Activated CD4-positive, alpha-beta T cell treated with anti-CD3 and anti-CD28 coated beads for 36 hours (primary cell): Measurements from ENCODE around the gene BORCS5. TPM values are rescaled to one million over a fixed set of nuclear protein-coding genes. Genes with fewer than 3 reads are reported as not detected.
A peak's percentile ranks its signal among the peaks of the same experiment; 100 is the strongest.

ENCODE experiments used
- ATAC-seq: fragments of 200-7000 bp; cut with Tn5 transposase; one replicate; pipeline ENCODE4 v1.10.0; 2021; ENCODE audit warnings: mild to moderate bottlenecking, moderate library complexity
- CTCF ChIA-PET: fragments of 350-600 bp; sonication (Branson Sonifier 250); formaldehyde crosslinking; loops from one replicate; lab custom pipeline; 2021; ENCODE audit warnings: antibody characterized with exemption; lab: Charles Lee
- POLR2A ChIA-PET: fragments of 350-600 bp; sonication (Branson Sonifier 250); formaldehyde crosslinking; loops from one replicate; lab custom pipeline; 2021; ENCODE audit warnings: antibody characterized with exemption, inconsistent platforms; lab: Charles Lee
- DNase-seq: peaks from one replicate; pipeline ENCODE4 v3.0.0-alpha.2; 2020
- H3K27ac Mint-ChIP-seq: one replicate; pipeline ENCODE4 v1.8.0; 2021; ENCODE audit warnings: mixed read lengths
- H3K27me3 Mint-ChIP-seq: one replicate; pipeline ENCODE4 v1.8.0; 2021; ENCODE audit warnings: mixed read lengths
- H3K36me3 Mint-ChIP-seq: one replicate; pipeline ENCODE4 v1.8.0; 2021; ENCODE audit warnings: low read depth, mixed read lengths
- H3K4me1 Mint-ChIP-seq: one replicate; pipeline ENCODE4 v1.8.0; 2021; ENCODE audit warnings: mixed read lengths
- H3K4me3 Mint-ChIP-seq: one replicate; pipeline ENCODE4 v1.8.0; 2021; ENCODE audit warnings: mild to moderate bottlenecking, moderate library complexity, mixed read lengths
- H3K9me3 Mint-ChIP-seq: one replicate; pipeline ENCODE4 v1.8.0; 2021; ENCODE audit warnings: low read depth, mixed read lengths
- intact Hi-C, 2 experiments: fragments of 100-400 bp; cut with DNase I in 1 of 2; cut with micrococcal nuclease in 1 of 2; formaldehyde crosslinking; loops; one replicate each; pipeline versions ENCODE4 v1.14.2 to v1.15.1; 2022 to 2024; cut with DNase I, micrococcal nuclease
- total RNA-seq, 2 experiments: library from RNA; stranded (reverse); gene quantifications; one replicate each; pipeline ENCODE4 v1.2.3, GENCODE V29; 2021

The BORCS5 gene
- total RNA-seq, 2 experiments from 2014 or later = 41.8 to 45.0 TPM

DNA sequence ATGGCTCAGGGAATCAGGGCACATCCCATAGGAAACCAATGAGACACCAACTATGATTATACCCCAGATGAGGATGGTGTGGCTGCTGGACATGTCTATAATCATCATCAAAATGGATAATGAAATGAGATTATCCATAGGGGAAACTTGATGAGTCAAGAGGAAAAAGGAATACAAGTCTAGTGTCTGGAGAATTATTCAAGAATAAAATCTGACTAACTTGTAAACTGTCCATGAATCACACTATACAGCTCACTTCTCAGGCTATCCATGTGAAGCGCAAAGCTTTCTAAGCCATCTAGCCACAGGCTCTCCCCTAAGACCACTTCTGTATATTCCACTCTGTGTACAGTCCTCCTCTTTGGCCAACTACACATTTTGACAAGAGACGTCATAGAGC is 153.3 kb downstream of the BORCS5 start:
- intact Hi-C loops = no loop called here
- no peak for DNase-seq
- Mint-ChIP-seq H3K4me3 (no peak overlapping the region), H3K27ac (peak overlapping the region; percentile 22), H3K4me1 (peaks cover 23% of the 10 kb centered on the region), H3K27me3 (no peaks in the 10 kb centered on the region), H3K9me3 (no peaks in the 10 kb centered on the region), H3K36me3 (peaks cover 21% of the 10 kb centered on the region)
- ChIA-PET POLR2A (interaction anchor here (0.8 kb wide), 1 partner anchor 24 kb away, joined by 3 read pairs; no protein-coding TSS in a partner anchor), CTCF (interaction anchor here (0.9 to 1.8 kb wide), 4 partner anchors 10 to 227 kb away, joined by 3 to 5 read pairs (median 3); no protein-coding TSS in a partner anchor)
- ATAC-seq = no peak

DNA sequence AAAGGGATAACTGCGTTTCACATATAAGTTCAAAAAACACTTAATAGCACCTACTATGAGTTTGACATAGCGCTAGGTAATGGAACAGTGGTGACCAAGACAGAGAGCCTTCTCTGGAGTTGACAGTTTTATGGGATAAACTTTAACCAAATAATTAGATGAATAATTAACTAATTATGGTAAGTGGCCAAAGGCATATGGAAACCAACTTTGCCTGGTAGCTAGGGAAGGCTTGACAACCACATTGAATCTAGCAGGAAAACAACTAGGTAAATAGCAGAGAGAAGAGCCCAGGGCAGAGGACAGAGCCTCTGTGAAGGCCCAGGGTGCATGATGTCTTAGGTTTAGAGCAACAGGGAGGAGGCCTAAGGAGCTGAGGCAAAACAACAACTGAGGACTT is 153.7 kb downstream of the BORCS5 start:
- Mint-ChIP-seq H3K27ac (no peak overlapping the region), H3K36me3 (peaks cover 21% of the 10 kb centered on the region), H3K4me1 (peaks cover 19% of the 10 kb centered on the region), H3K27me3 (no peaks in the 10 kb centered on the region), H3K4me3 (no peak overlapping the region), H3K9me3 (no peaks in the 10 kb centered on the region)
- POLR2A ChIA-PET = interaction anchor here (1.4 kb wide), 1 partner anchor 49 kb away, joined by 7 read pairs; no protein-coding TSS in a partner anchor
- ATAC-seq (no peak), DNase-seq (no peak)
- CTCF ChIA-PET = interaction anchor here (0.8 to 1.6 kb wide), 4 partner anchors 10 to 70 kb away, joined by 3 to 5 read pairs (median 3); no protein-coding TSS in a partner anchor
- intact Hi-C loops = no loop called here

DNA sequence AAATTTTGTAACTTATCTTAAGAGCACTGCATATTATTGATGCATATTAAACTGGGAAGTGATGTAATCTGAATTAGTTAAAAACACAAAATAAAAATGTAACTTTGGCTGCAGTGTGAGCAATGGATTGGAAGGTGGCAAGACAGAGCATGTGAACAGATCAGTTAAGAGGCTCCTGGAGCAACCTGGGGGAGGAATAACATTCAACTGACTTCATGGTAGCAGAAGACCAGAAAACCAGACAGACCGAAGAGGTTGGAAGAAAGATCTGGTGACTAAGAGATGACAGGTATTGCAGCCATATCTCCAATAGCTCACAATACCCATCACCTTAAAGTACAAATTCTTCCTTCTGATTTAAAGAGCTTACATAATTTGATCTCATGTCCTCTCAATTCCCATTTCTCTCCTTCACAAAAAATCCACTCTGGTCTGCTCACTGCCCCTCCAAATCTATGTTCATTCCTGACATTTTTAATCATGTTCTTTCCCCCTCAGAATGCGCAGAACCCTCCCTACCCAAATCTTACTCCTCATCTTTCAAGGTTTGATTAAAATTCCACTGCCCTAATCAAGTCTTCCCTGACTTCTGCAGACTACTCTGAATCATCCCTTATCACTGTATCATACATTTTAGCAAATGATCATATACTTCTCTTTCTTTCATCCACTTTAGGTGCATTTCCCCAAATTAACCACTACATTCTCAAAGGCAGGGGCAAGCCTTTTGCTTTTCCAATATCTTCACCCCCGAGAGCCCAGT is 154.3 kb downstream of the BORCS5 start:
- Mint-ChIP-seq H3K9me3 (no peaks in the 10 kb centered on the region), H3K4me1 (peaks cover 13% of the 10 kb centered on the region), H3K27ac (no peak overlapping the region), H3K27me3 (no peaks in the 10 kb centered on the region), H3K36me3 (peaks cover 19% of the 10 kb centered on the region), H3K4me3 (no peak overlapping the region)
- intact Hi-C loops = no loop called here
- CTCF ChIA-PET = interaction anchor here (0.7 to 1.6 kb wide), 6 partner anchors 8 to 803 kb away, joined by 3 to 5 read pairs (median 3); no protein-coding TSS in a partner anchor
- DNase-seq = no peak
- POLR2A ChIA-PET = interaction anchor here (0.6 to 1.4 kb wide), 5 partner anchors 30 to 214 kb away, joined by 3 to 7 read pairs (median 5); no protein-coding TSS in a partner anchor
- ATAC-seq = no peak

DNA sequence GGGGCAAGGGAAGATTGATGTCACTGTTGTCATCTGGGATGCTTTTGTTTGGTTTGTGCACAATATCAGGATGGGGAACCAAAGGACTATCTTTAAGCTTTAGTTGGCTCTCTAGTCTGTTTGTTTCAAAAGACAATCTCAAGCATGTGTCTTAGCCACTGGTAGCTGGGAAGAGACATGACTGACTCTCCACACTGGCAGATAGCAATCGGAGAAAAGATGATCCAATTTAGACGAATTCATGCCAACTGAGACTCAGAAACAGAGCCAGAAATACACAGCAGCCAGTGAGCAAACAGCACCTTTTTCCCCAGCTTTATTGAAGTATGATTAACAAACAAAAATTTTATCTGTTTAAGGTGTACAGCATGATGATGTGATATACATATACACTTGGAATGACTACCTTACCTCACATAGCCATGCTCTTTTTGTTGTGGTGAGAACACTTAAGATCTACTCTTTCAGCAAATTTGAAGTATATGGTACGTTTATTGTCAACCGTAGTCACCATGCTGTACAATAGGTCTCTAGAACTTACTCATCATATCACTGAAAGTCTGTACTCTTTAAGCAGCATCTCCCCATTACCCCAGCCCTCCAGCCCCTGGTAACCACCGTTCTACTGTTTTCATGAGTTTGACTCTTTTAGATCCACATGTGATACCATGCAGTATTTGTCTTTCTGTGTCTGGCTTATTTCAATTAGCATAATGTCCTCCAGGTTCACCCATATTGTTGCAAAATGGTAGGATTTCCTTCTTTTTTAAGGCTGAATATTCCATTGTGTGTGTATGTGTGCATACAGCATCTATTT is 155.2 kb downstream of the BORCS5 start:
- Mint-ChIP-seq H3K27ac (no peak overlapping the region), H3K4me1 (peaks cover 4% of the 10 kb centered on the region), H3K4me3 (no peak overlapping the region), H3K9me3 (no peaks in the 10 kb centered on the region), H3K36me3 (peaks cover 23% of the 10 kb centered on the region), H3K27me3 (no peaks in the 10 kb centered on the region)
- intact Hi-C loops = no loop called here
- DNase-seq = peak; percentile 67
- ChIA-PET CTCF (interaction anchor here (0.6 to 1.6 kb wide), 5 partner anchors 9 to 804 kb away, joined by 3 to 5 read pairs (median 3); no protein-coding TSS in a partner anchor), POLR2A (interaction anchor here (0.6 to 1.4 kb wide), 5 partner anchors 30 to 213 kb away, joined by 3 to 7 read pairs (median 5); no protein-coding TSS in a partner anchor)
- peak; percentile 95 for ATAC-seq

DNA sequence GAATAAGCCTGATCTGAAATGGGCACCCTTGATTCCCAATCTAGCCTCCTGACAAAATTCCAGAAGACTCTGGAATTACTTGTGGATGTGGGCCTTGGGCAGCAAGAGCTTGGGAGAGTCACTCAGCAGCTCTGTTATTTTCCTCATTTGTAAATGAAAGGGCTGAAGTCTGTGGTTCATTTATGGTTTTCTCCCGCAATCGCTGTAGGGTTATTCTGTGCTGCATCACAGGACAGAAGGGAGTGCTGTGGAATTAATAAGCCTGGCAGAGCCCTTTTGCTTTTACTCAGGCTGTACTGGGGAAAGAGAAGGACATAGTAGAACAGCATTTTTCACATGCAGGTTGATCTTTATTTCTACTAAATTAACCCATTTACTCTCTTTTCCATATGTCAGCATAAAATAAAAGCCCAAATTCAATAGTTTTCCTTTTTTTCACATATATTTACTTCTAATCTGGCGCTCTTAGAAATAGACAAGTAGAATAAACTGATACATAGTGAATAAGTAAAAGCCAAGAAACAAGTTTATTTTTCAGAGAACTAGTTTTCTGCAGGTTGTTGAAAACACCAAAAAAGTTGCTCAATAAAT is 156.6 kb downstream of the BORCS5 start:
- intact Hi-C loops = no loop called here
- Mint-ChIP-seq H3K27ac (no peak overlapping the region), H3K4me3 (no peak overlapping the region)

DNA sequence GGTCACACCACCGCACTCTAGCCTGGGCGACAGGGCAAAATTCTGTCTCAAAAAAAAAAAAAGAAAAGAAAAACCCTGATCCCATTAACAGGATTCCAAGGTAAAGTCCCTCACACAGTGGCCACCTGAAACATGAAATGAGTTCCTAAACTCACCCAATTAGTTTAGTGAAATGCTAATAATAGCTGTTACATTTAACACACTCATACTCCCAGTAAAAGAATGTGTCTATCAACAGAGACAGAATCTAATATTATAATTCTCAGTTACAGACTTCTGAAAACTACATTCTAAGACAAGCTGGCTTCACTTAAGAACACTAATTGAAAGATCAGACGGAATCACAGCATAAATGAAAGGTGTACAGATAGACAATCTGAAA is 161.6 kb downstream of the BORCS5 start:
- H3K27me3 Mint-ChIP-seq = no peaks in the 10 kb centered on the region
- ChIA-PET CTCF (interaction anchor here (1.1 to 1.4 kb wide), 5 partner anchors 9 to 143 kb away, joined by 3 to 5 read pairs (median 3); no protein-coding TSS in a partner anchor), POLR2A (no interaction called here)
- no peaks in the 10 kb centered on the region for H3K9me3 Mint-ChIP-seq
- intact Hi-C loops = no loop called here
- no peak for DNase-seq
- H3K27ac Mint-ChIP-seq = no peak overlapping the region
- ATAC-seq = no peak
- H3K4me3 Mint-ChIP-seq = no peak overlapping the region
- H3K36me3 Mint-ChIP-seq = peaks cover 39% of the 10 kb centered on the region
- peaks cover 12% of the 10 kb centered on the region for H3K4me1 Mint-ChIP-seq

More for the DNA sequence above, 156.6 kb downstream of the BORCS5 start:
- POLR2A ChIA-PET = no interaction called here
- Mint-ChIP-seq H3K4me1 (peaks cover 5% of the 10 kb centered on the region), H3K9me3 (no peaks in the 10 kb centered on the region), H3K36me3 (peaks cover 31% of the 10 kb centered on the region), H3K27me3 (no peaks in the 10 kb centered on the region)
- DNase-seq = no peak
- CTCF ChIA-PET = interaction anchor here (0.6 to 1.5 kb wide), 5 partner anchors 10 to 1900 kb away, joined by 3 to 4 read pairs (median 3); no protein-coding TSS in a partner anchor
- ATAC-seq = no peak

DNA sequence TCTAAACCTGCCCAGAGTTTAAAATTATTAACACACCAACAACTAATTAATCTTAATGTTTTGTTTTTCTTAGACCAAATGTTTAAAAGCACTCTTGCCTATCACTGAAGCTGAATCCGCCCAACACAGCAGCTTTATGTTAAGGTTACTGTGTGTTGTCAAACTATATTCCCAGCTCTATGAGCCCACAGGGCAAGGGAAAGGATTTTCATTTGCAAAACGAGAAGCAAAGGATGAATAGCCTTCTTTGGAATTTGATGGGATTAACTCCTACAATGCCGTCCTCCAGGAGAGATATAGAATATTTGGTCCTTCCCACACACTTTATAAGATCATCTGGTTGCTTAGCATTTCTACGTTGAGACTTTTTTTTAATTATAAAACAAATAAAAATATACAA is 162.0 kb downstream of the BORCS5 start:
- Mint-ChIP-seq H3K4me1 (peaks cover 12% of the 10 kb centered on the region), H3K36me3 (peaks cover 39% of the 10 kb centered on the region), H3K27me3 (no peaks in the 10 kb centered on the region), H3K4me3 (no peak overlapping the region), H3K9me3 (no peaks in the 10 kb centered on the region), H3K27ac (no peak overlapping the region)
- no peak for DNase-seq
- POLR2A ChIA-PET = no interaction called here
- intact Hi-C loops = no loop called here
- CTCF ChIA-PET = interaction anchor here (0.9 to 1.4 kb wide), 6 partner anchors 8 to 143 kb away, joined by 3 to 5 read pairs (median 3); no protein-coding TSS in a partner anchor
- ATAC-seq = no peak

Other genes starting within 250 kb of the BORCS5 start
- gene LRP6, start 90.0 kb upstream of the BORCS5 start, total RNA-seq = 1 to 10 TPM; 6.8 to 8.2 TPM
- gene MANSC1, start 6.8 kb upstream of the BORCS5 start, total RNA-seq = 1 to 10 TPM; 2.2 to 2.5 TPM
- 10 to 100 TPM; 39.3 to 40.4 TPM for gene DUSP16, start 205.8 kb downstream of the BORCS5 start, total RNA-seq